HG03460 (cell line): ENCODE data around the gene SEMA5B.

Experiments
- ATAC-seq: cut with Tn5 transposase; IDR thresholded peaks from one replicate; pipeline ENCODE4 v1.9.1; 2021; ENCODE audit not compliant: unreplicated experiment

The SEMA5B gene

GRCh38 chr3:122927726-122928125, 99.8 kb downstream of the SEMA5B start:
- ATAC-seq: no peak

GRCh38 chr3:122926811-122927210, 100.8 kb downstream of the SEMA5B start:
- no peak for ATAC-seq

GRCh38 chr3:122926322-122926721, 101.2 kb downstream of the SEMA5B start:
- ATAC-seq: no peak

GRCh38 chr3:122925756-122926155, 101.8 kb downstream of the SEMA5B start:
- ATAC-seq: no peak

GRCh38 chr3:122924056-122924455, 103.5 kb downstream of the SEMA5B start:
- no peak for ATAC-seq

GRCh38 chr3:122923611-122924010, 104.0 kb downstream of the SEMA5B start:
- ATAC-seq: no peak

- ATAC-seq: no peak
Measured at GRCh38 chr3:122921791-122922651, 105.5 kb downstream of the SEMA5B start.

GRCh38 chr3:122920986-122921385, 106.6 kb downstream of the SEMA5B start:
- no peak for ATAC-seq

GRCh38 chr3:122919291-122919610, 108.3 kb downstream of the SEMA5B start:
- no peak for ATAC-seq

- no peak for ATAC-seq
Measured at GRCh38 chr3:122918576-122919290, 108.8 kb downstream of the SEMA5B start.

- ATAC-seq: no peak
Measured at GRCh38 chr3:122917412-122917811, 110.2 kb downstream of the SEMA5B start.

- ATAC-seq: no peak
Measured at GRCh38 chr3:122916580-122916979, 111.0 kb downstream of the SEMA5B start.

GRCh38 chr3:122916084-122916483, 111.5 kb downstream of the SEMA5B start:
- no peak for ATAC-seq

GRCh38 chr3:122915300-122916055, 112.1 kb downstream of the SEMA5B start:
- no peak for ATAC-seq

GRCh38 chr3:122913539-122914100, 113.9 kb downstream of the SEMA5B start:
- no peak for ATAC-seq

GRCh38 chr3:122912772-122913538, 114.6 kb downstream of the SEMA5B start:
- no peak for ATAC-seq

GRCh38 chr3:122911901-122912300, 115.7 kb downstream of the SEMA5B start:
- no peak for ATAC-seq

GRCh38 chr3:122908251-122908650, 119.3 kb downstream of the SEMA5B start:
- ATAC-seq: no peak

GRCh38 chr3:122907471-122907870, 120.1 kb downstream of the SEMA5B start:
- ATAC-seq: no peak

GRCh38 chr3:122903171-122903570, 124.4 kb downstream of the SEMA5B start:
- ATAC-seq: no peak

GRCh38 chr3:122902326-122902725, 125.2 kb downstream of the SEMA5B start:
- ATAC-seq: no peak
